Tibial artery (tissue), 4 donors: ENCODE data around the gene KLHL30.
"Not testable (repeated sequence)": the region's sequence is repeated elsewhere in the genome, so short reads cannot be mapped to it uniquely, and the experiment has no call there.

Experiments
- DNase-seq, 2 donors: peaks; one replicate each; pipeline ENCODE4 v3.0.0-alpha.2; 2019
- H3K27ac ChIP-seq, 2 donors: fragments of 200-600 bp; sonication (generic) in 1 of 2; 1 replicate in 1 of 2; 2 replicates in 1 of 2; pipeline ENCODE4 v1.5.1; 2018 to 2019; ENCODE audit warnings: mild to moderate bottlenecking in 1 of 2
- H3K27me3 ChIP-seq, 2 donors: fragments of 200-600 bp; sonication (generic) in 1 of 2; one replicate each; pipeline versions ENCODE4 v1.5.1 to v1.6.0; 2016 to 2019
- H3K36me3 ChIP-seq, 3 donors: fragments of 200-600 bp; sonication (generic) in 2 of 3; one replicate each; pipeline ENCODE4 v1.5.1; 2016 to 2019; ENCODE audit warnings: mild to moderate bottlenecking in 2 of 3
- H3K4me1 ChIP-seq, 4 donors: fragments of 200-600 bp; sonication (generic) in 2 of 4; 1 replicate in 3 of 4; 2 replicates in 1 of 4; pipeline ENCODE4 v1.5.1; 2016 to 2019
- H3K4me3 ChIP-seq, 2 donors: fragments of 200-600 bp; sonication (generic) in 1 of 2; 1 replicate in 1 of 2; 2 replicates in 1 of 2; pipeline ENCODE4 v1.5.1; 2018 to 2019; ENCODE audit warnings: mild to moderate bottlenecking in 2 of 2
- H3K9me3 ChIP-seq, 3 donors: fragments of 200-600 bp; sonication (generic) in 1 of 3; one replicate each; pipeline ENCODE4 v1.5.1; 2016 to 2019
- intact Hi-C: fragments of 100-400 bp; cut with DNase I; formaldehyde crosslinking; loops from one replicate; pipeline ENCODE4 v1.15.0; 2023; ENCODE audit warnings: low total_unique reads
- TF ChIP-seq, protein P1 (sequence below), 2 experiments: fragments of 200-600 bp in 1 of 2; fragments of 450-650 bp in 1 of 2; IDR thresholded peaks; one replicate each; pipeline ENCODE4 v1.5.1; 2017 to 2019; ENCODE audit warnings: antibody characterized with exemption in 2 of 2, mild to moderate bottlenecking in 1 of 2, moderate library complexity in 1 of 2

The KLHL30 gene

DNA sequence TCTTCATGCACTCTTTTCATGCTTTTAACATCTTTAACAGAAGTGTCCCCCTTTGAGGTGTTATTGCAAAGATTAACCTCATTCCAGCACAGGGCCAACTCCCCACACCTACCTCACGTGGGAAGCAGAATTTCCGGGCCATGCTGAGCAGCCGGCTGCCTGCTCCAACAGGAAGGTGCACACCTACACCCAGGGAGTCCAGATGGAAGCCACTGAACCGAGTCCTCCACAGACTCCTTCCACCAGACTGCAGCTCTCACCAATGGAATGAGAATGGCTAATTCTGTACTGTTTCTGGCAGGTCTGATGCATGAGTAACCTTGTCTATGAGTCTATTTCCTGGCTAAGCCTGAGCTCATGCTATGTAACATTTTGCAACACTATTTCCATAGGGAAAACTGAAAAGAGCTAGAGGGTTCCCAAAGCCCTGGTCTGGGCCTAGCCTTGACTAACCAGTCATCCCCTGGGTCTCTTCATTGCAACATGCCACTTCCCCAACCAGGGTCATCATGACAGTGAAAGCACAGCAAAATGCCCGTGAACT, 31.3 kb downstream of the KLHL30 start:
- H3K4me1 ChIP-seq = peaks cover 0 to 38% (median 24%) of the 10 kb centered on the region in 4 donors
- TF ChIP-seq, protein P1, sequence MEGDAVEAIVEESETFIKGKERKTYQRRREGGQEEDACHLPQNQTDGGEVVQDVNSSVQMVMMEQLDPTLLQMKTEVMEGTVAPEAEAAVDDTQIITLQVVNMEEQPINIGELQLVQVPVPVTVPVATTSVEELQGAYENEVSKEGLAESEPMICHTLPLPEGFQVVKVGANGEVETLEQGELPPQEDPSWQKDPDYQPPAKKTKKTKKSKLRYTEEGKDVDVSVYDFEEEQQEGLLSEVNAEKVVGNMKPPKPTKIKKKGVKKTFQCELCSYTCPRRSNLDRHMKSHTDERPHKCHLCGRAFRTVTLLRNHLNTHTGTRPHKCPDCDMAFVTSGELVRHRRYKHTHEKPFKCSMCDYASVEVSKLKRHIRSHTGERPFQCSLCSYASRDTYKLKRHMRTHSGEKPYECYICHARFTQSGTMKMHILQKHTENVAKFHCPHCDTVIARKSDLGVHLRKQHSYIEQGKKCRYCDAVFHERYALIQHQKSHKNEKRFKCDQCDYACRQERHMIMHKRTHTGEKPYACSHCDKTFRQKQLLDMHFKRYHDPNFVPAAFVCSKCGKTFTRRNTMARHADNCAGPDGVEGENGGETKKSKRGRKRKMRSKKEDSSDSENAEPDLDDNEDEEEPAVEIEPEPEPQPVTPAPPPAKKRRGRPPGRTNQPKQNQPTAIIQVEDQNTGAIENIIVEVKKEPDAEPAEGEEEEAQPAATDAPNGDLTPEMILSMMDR (IDR thresholded peaks at IDR 0.05) = no peak
- H3K9me3 ChIP-seq = no peaks in the 10 kb centered on the region
- intact Hi-C loops = no loop called here
- H3K27me3 ChIP-seq = no peaks in the 10 kb centered on the region
- peak overlapping the region; percentile 44 to 63 for H3K27ac ChIP-seq
- H3K36me3 ChIP-seq = peaks cover 33 to 73% (median 62%) of the 10 kb centered on the region in 3 donors
- H3K4me3 ChIP-seq = no peak overlapping the region
- peak; percentile 61 to 69 for DNase-seq

DNA sequence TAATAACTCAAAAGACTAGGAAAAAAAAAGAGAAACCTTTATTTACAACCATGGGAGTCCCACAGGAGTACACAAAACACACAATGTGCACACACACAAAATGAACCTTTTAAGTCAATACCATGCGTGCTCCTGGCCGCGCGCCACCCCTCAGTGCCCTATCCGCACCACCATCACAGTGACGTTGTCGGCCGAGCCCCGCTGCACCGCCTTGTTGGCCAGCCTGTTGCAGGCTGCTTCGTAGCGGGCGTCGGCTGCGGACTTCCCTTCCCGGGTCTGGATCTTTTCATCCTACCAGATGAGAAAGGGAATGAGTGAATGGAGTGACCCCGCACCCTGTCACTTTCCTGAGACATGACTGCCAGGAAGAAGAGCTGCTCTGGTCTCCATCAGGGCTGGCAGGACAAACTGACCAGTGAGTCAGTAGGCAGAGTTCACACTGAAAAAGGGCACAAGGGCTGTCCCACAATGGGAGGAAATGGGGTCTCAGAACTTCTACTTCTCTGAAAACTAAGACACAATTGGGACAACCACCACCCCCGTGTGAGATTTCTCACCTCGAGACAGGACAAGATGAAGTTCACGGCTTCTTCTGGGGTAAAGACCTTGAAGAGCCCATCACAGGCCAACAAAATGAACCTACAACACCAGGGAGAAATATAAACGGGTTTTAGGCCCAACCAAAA, 32.1 kb downstream of the KLHL30 start:
- Histone ChIP-seq H3K4me1 (peaks cover 0 to 38% (median 24%) of the 10 kb centered on the region in 4 donors), H3K27me3 (no peaks in the 10 kb centered on the region), H3K9me3 (no peaks in the 10 kb centered on the region), H3K4me3 (no peak overlapping the region), H3K27ac (peak overlapping the region; percentile 44 to 63), H3K36me3 (peaks cover 40 to 80% (median 69%) of the 10 kb centered on the region in 3 donors)
- intact Hi-C loops = no loop called here
- no peak for DNase-seq
- TF ChIP-seq, protein P1 (IDR thresholded peaks at IDR 0.05) = no peak

DNA sequence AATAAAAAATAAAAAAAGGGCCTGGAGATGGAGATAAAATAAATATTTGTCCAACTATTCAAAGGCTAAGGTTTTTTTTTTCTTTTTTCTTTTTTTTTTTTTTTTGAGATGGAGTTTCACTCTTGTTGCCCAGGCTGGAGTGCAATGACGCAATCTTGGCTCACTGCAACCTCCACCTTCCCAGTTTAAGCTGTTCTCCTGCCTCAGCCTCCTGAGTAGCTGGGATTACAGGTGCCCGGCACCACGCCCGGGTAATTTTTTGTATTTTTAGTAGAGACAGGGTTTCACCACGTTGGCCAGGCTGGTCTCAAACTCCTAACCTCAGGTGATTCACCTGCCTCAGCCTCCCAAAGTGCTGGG, 32.6 kb downstream of the KLHL30 start:
- H3K36me3 ChIP-seq = peaks cover 41 to 85% (median 73%) of the 10 kb centered on the region in 3 donors
- DNase-seq, H3K4me3 ChIP-seq, intact Hi-C loops, H3K27me3 ChIP-seq, H3K9me3 ChIP-seq: not testable (repeated sequence)
- H3K4me1 ChIP-seq = peaks cover 0 to 38% (median 24%) of the 10 kb centered on the region in 4 donors
- peak overlapping the region; percentile 44 to 63 for H3K27ac ChIP-seq

DNA sequence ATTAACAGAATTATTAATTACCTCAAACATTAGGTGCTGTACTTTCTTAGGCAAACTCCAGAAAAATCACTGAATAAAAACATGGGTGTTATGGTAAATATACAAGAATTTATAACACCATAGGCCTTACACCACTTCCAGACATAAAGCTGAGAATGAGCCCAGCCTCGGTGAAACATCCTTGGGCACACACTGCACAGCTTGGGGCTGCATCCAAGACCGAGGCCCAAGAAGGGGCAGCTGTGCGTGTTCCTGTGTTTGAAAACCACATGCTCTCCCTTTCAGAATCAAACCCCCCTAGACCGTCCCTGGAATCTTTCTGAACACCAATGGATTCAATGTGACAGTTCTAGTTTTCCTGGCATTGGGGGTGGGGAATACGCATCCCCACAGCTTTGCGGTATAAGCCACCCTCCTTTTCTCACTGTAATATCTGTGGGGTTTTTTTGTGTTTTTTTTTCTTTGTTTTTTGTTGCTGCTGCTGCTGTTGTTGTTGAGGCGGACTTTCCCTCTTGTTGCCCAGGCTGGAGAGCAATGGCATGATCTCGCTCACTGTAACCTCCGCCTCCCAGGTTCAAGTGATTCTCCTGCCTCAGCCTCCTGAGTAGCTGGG, 33.2 kb downstream of the KLHL30 start:
- Histone ChIP-seq H3K9me3 (no peaks in the 10 kb centered on the region), H3K4me3 (no peak overlapping the region), H3K27me3 (no peaks in the 10 kb centered on the region), H3K4me1 (peaks cover 0 to 38% (median 24%) of the 10 kb centered on the region in 4 donors), H3K36me3 (peaks cover 41 to 87% (median 78%) of the 10 kb centered on the region in 3 donors), H3K27ac (peak overlapping the region in 1 of 2 donors; percentile 44)
- DNase-seq = no peak
- intact Hi-C loops = no loop called here
- TF ChIP-seq, protein P1 (IDR thresholded peaks at IDR 0.05) = no peak

DNA sequence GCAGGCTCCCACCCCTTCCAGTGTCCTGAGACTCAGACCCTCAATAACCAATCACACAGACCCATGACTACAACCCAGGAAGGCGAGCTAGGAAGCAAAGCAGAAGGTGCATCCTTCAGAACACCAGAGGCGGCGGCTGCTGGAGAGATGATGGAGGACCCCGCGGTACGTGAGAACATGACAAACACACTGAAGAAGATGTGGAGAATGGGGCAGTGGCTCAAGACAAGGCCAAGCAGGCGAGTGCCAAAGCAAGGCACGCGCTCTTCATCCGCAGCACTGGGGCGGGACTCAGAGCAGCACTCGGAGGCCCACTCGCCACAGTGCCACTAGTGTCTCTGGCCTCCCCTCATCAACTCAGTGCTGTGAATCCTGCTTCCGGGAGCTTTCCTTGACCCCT, 34.0 kb downstream of the KLHL30 start:
- TF ChIP-seq, protein P1 (IDR thresholded peaks at IDR 0.05) = no peak
- Histone ChIP-seq H3K36me3 (peaks cover 43 to 87% (median 82%) of the 10 kb centered on the region in 3 donors), H3K27ac (no peak overlapping the region), H3K4me1 (peaks cover 0 to 38% (median 24%) of the 10 kb centered on the region in 4 donors), H3K9me3 (no peaks in the 10 kb centered on the region), H3K27me3 (no peaks in the 10 kb centered on the region), H3K4me3 (no peak overlapping the region)
- intact Hi-C loops = no loop called here
- DNase-seq = no peak

DNA sequence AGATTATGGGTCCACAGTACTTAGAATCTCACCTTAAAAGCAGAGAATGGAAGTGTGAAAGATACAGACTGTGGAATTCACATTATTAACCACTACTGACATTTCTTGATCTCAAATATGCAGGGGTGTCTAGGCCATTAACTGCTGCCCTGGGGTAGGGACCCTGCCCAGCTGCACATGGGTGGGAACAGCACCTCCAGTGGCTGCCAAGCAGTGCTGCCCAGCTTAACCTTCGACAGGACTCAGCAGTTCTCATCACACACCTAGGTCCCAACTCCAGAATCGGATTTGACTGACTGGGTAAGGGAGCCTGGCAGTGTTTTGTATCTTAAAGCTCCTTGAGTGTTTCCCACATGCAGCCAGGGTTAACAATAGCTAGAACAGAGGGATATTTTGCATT, 35.2 kb downstream of the KLHL30 start:
- no peak overlapping the region for H3K27ac ChIP-seq

More for the DNA sequence above, 35.2 kb downstream of the KLHL30 start:
- no peaks in the 10 kb centered on the region for H3K27me3 ChIP-seq
- no peak overlapping the region for H3K4me3 ChIP-seq
- peaks cover 56 to 87% (median 82%) of the 10 kb centered on the region in 3 donors for H3K36me3 ChIP-seq
- H3K4me1 ChIP-seq = peaks cover 0 to 32% (median 22%) of the 10 kb centered on the region in 4 donors
- TF ChIP-seq, protein P1 (IDR thresholded peaks at IDR 0.05) = no peak
- no peaks in the 10 kb centered on the region for H3K9me3 ChIP-seq
- intact Hi-C loops = no loop called here
- no peak for DNase-seq
